Activated CD8-positive, alpha-beta memory T cell treated with anti-CD3 and anti-CD28 coated beads for 4 hours (primary cell): ENCODE data around the gene FNDC3B.

Experiments used
- DNase-seq, 2 donors: peaks; one replicate each; pipeline ENCODE4 v3.0.0-alpha.2; 2020; ENCODE audit warnings: low read depth in 2 of 2

FNDC3B gene

GRCh38 chr3:172310428-172310760 lies 271.0 kb downstream of the FNDC3B start:
- DNase-seq = no peak

- no peak for DNase-seq
Measured at GRCh38 chr3:172311217-172311616, 271.8 kb downstream of the FNDC3B start.

GRCh38 chr3:172312001-172312400 lies 272.6 kb downstream of the FNDC3B start:
- no peak for DNase-seq

- DNase-seq = no peak
Measured at GRCh38 chr3:172312711-172313110, 273.3 kb downstream of the FNDC3B start.

- DNase-seq = no peak
Measured at GRCh38 chr3:172313671-172314070, 274.3 kb downstream of the FNDC3B start.

GRCh38 chr3:172314591-172315160 lies 275.3 kb downstream of the FNDC3B start:
- DNase-seq = no peak

GRCh38 chr3:172315401-172316091 lies 276.2 kb downstream of the FNDC3B start:
- DNase-seq = no peak

GRCh38 chr3:172316758-172317157 lies 277.4 kb downstream of the FNDC3B start:
- no peak for DNase-seq

GRCh38 chr3:172317481-172317880 lies 278.1 kb downstream of the FNDC3B start:
- no peak for DNase-seq

- no peak for DNase-seq
Measured at GRCh38 chr3:172317984-172318383, 278.6 kb downstream of the FNDC3B start.

- no peak for DNase-seq
Measured at GRCh38 chr3:172319595-172319994, 280.2 kb downstream of the FNDC3B start.

- DNase-seq = no peak
Measured at GRCh38 chr3:172320468-172320867, 281.1 kb downstream of the FNDC3B start.

- no peak for DNase-seq
Measured at GRCh38 chr3:172321035-172321434, 281.7 kb downstream of the FNDC3B start.

- no peak for DNase-seq
Measured at GRCh38 chr3:172323894-172324610, 284.7 kb downstream of the FNDC3B start.

GRCh38 chr3:172324611-172325203 lies 285.3 kb downstream of the FNDC3B start:
- no peak for DNase-seq

- DNase-seq = no peak
Measured at GRCh38 chr3:172325461-172325860, 286.1 kb downstream of the FNDC3B start.

GRCh38 chr3:172326993-172327392 lies 287.6 kb downstream of the FNDC3B start:
- DNase-seq = no peak

- DNase-seq = no peak
Measured at GRCh38 chr3:172328282-172328681, 288.9 kb downstream of the FNDC3B start.

- no peak for DNase-seq
Measured at GRCh38 chr3:172329070-172329469, 289.7 kb downstream of the FNDC3B start.

GRCh38 chr3:172330413-172330812 lies 291.0 kb downstream of the FNDC3B start:
- no peak for DNase-seq

GRCh38 chr3:172332256-172333041 lies 293.1 kb downstream of the FNDC3B start:
- peak; percentile 27 for DNase-seq

- no peak for DNase-seq
Measured at GRCh38 chr3:172333042-172333377, 293.6 kb downstream of the FNDC3B start.
